ENCODE measurements around the gene KCNK1. TPM values are rescaled to one million over a fixed set of nuclear protein-coding genes. Genes with fewer than 3 reads are reported as not detected.

Gene KCNK1
- total RNA-seq, 1 experiment from 2014 or later = 31.1 TPM

- no peaks in the 10 kb centered on the region for H3K27me3 ChIP-seq (ENCODE audit: low read length)
- no TSS peak for BruUV-seq (replicated peaks)
- no peak overlapping the region for H3K4me3 ChIP-seq (ENCODE audit: low read length)
- H3F3A ChIP-seq (ENCODE audit: low read length, unreplicated experiment) = no peaks in the 10 kb centered on the region
- H3K9me2 ChIP-seq (replicated peaks; ENCODE audit: low read length) = no peaks in the 10 kb centered on the region
- ATAC-seq = no peak
- H3K9ac ChIP-seq (ENCODE audit: low read length) = no peak overlapping the region
- no peaks in the 10 kb centered on the region for H3K79me2 ChIP-seq (ENCODE audit: low read length)
- H2AFZ ChIP-seq (ENCODE audit: low read length) = no peak overlapping the region
- intact Hi-C loops (cut with micrococcal nuclease) = no loop called here
- H4K20me1 ChIP-seq (ENCODE audit: low read length) = no peaks in the 10 kb centered on the region
- ChIA-PET POLR2A (ENCODE audit: unreplicated experiment) (no interaction called here), CTCF (no interaction called here)
- H3K4me1 ChIP-seq (ENCODE audit: insufficient read depth, low read length) = 0 out of 2 replicates have a peak, but pooled peaks cover 4% of the 10 kb centered on the region
- DNase-seq = no peak
- H3K36me3 ChIP-seq (ENCODE audit: low read depth, low read length) = no peaks in the 10 kb centered on the region
- H3K4me2 ChIP-seq (ENCODE audit: low read length) = no peak overlapping the region
- TF ChIP-seq EZH2phosphoT487 (IDR thresholded peaks at IDR 0.05; ENCODE audit: borderline replicate concordance, low read length) = no peak
- no peaks in the 10 kb centered on the region for H3K9me3 ChIP-seq (ENCODE audit: low read length)
- no peak overlapping the region for H3K27ac ChIP-seq (ENCODE audit: low read length)
Measured at GRCh38 chr1:233606813-233607212, 7.1 kb upstream of the KCNK1 start.

GRCh38 chr1:233607252-233608119 lies 6.4 kb upstream of the KCNK1 start:
- H3K4me1 ChIP-seq (ENCODE audit: insufficient read depth, low read length) = 0 out of 2 replicates have a peak, but pooled peaks cover under 1% of the 10 kb centered on the region
- no peak overlapping the region for H3K4me2 ChIP-seq (ENCODE audit: low read length)
- H3K79me2 ChIP-seq (ENCODE audit: low read length) = no peaks in the 10 kb centered on the region
- peak; percentile 49 for ATAC-seq
- ChIA-PET CTCF (no interaction called here), POLR2A (ENCODE audit: unreplicated experiment) (interaction anchor here (0.6 kb wide), 1 partner anchor 87 kb away, joined by 3 read pairs; no protein-coding TSS in a partner anchor)
- H3K27ac ChIP-seq (ENCODE audit: low read length) = no peak overlapping the region
- H3K36me3 ChIP-seq (ENCODE audit: low read depth, low read length) = no peaks in the 10 kb centered on the region
- no peaks in the 10 kb centered on the region for H4K20me1 ChIP-seq (ENCODE audit: low read length)
- H3K27me3 ChIP-seq (ENCODE audit: low read length) = no peaks in the 10 kb centered on the region
- no peak overlapping the region for H2AFZ ChIP-seq (ENCODE audit: low read length)
- H3K4me3 ChIP-seq (ENCODE audit: low read length) = no peak overlapping the region
- H3K9me3 ChIP-seq (ENCODE audit: low read length) = no peaks in the 10 kb centered on the region
- no TSS peak for BruUV-seq (replicated peaks)
- TF ChIP-seq CTCF (conservative IDR thresholded peaks at IDR 0.05; ENCODE audit: low read depth, low read length) = no peak
- TF ChIP-seq EZH2phosphoT487 (IDR thresholded peaks at IDR 0.05; ENCODE audit: borderline replicate concordance, low read length) = no peak
- no peak for TF ChIP-seq EZH2 (IDR thresholded peaks at IDR 0.05; ENCODE audit: low read length, unreplicated experiment)
- H3K9me2 ChIP-seq (replicated peaks; ENCODE audit: low read length) = no peaks in the 10 kb centered on the region
- intact Hi-C loops (cut with micrococcal nuclease) = no loop called here
- H3F3A ChIP-seq (ENCODE audit: low read length, unreplicated experiment) = no peaks in the 10 kb centered on the region
- peak; percentile 31 for DNase-seq
- H3K9ac ChIP-seq (ENCODE audit: low read length) = no peak overlapping the region

- CTCF ChIA-PET = no interaction called here
- ATAC-seq = no peak
Measured at GRCh38 chr1:233608988-233609387, 4.9 kb upstream of the KCNK1 start.

More at GRCh38 chr1:233608988-233609387, 4.9 kb upstream of the KCNK1 start:
- H3F3A ChIP-seq (ENCODE audit: low read length, unreplicated experiment) = no peaks in the 10 kb centered on the region
- H3K4me3 ChIP-seq (ENCODE audit: low read length) = no peak overlapping the region
- H3K9me2 ChIP-seq (replicated peaks; ENCODE audit: low read length) = no peaks in the 10 kb centered on the region
- intact Hi-C loops (cut with micrococcal nuclease) = no loop called here
- H3K27me3 ChIP-seq (ENCODE audit: low read length) = no peaks in the 10 kb centered on the region
- H3K4me2 ChIP-seq (ENCODE audit: low read length) = no peak overlapping the region
- POLR2A ChIA-PET (ENCODE audit: unreplicated experiment) = no interaction called here
- no peaks in the 10 kb centered on the region for H3K36me3 ChIP-seq (ENCODE audit: low read depth, low read length)
- no peaks in the 10 kb centered on the region for H3K9me3 ChIP-seq (ENCODE audit: low read length)
- no peaks in the 10 kb centered on the region for H4K20me1 ChIP-seq (ENCODE audit: low read length)
- H3K9ac ChIP-seq (ENCODE audit: low read length) = no peak overlapping the region
- no peak overlapping the region for H2AFZ ChIP-seq (ENCODE audit: low read length)
- H3K4me1 ChIP-seq (ENCODE audit: insufficient read depth, low read length) = peaks cover 7% of the 10 kb centered on the region
- no peak overlapping the region for H3K27ac ChIP-seq (ENCODE audit: low read length)
- BruUV-seq (replicated peaks) = no TSS peak
- no peak for DNase-seq
- no peaks in the 10 kb centered on the region for H3K79me2 ChIP-seq (ENCODE audit: low read length)
- TF ChIP-seq CTCF (conservative IDR thresholded peaks at IDR 0.05; ENCODE audit: low read depth, low read length) (no peak), EZH2phosphoT487 (IDR thresholded peaks at IDR 0.05; ENCODE audit: borderline replicate concordance, low read length) (no peak), EZH2 (IDR thresholded peaks at IDR 0.05; ENCODE audit: low read length, unreplicated experiment) (no peak)

Measured in PC-3 (cell line).